Measurements from ENCODE around the gene CHRNA5.

DNA sequence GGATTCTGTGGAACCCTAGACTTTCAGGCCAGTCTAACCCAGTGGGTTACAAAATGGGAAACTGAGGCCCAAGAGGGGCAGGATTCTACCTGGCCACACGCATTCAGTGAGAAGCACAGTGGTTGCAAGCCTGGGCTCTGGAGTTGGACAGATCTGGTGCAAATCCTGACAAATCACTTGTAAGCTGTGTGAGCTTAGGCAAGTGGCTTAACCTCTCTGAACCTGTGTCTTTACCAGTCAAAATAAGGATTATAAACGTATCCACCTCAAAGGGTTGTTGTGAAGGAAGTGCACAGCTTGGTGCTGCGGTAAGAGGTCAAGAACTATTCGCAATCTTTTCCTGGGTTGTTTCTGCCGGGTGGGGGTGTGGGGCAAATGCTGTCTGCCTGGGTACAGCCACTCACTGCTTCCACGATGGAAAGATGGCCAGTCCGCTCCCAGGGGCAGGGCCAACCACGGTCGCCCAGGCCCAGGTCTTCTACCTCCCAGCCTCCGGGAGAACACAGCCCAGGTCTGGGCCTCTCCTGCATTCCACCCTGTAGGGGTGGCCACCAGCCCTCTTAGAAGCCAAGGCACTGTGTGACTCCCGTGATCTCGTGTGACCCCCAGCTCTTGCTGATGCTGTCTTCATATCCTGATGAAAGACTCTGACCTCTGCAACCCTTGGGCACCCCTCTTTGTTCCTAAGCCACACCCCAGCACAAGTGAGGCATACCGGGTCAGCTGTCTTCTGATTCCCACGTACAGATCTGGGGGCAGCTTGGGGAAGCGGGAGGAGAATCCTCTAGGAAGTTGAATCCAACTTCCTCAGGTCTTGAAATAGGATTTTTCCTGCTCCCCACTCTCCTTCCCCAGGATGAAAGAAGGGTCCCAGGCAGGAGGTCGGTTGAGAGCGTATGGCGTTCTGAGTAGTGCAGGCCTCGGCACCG is 54.0 kb downstream of the CHRNA5 start:
- TF ChIP-seq, protein P1, sequence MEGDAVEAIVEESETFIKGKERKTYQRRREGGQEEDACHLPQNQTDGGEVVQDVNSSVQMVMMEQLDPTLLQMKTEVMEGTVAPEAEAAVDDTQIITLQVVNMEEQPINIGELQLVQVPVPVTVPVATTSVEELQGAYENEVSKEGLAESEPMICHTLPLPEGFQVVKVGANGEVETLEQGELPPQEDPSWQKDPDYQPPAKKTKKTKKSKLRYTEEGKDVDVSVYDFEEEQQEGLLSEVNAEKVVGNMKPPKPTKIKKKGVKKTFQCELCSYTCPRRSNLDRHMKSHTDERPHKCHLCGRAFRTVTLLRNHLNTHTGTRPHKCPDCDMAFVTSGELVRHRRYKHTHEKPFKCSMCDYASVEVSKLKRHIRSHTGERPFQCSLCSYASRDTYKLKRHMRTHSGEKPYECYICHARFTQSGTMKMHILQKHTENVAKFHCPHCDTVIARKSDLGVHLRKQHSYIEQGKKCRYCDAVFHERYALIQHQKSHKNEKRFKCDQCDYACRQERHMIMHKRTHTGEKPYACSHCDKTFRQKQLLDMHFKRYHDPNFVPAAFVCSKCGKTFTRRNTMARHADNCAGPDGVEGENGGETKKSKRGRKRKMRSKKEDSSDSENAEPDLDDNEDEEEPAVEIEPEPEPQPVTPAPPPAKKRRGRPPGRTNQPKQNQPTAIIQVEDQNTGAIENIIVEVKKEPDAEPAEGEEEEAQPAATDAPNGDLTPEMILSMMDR (IDR thresholded peaks at IDR 0.05; ENCODE audit: poor library complexity), result no peak
- no peak for TF ChIP-seq EZH2phosphoT487 (IDR thresholded peaks at IDR 0.05; ENCODE audit: low read depth, severe bottlenecking, unreplicated experiment)
- TF ChIP-seq EZH2 (IDR thresholded peaks at IDR 0.05; ENCODE audit: borderline replicate concordance), result no peak

All from hepatocyte (in vitro differentiated cells).